Spleen (tissue), 7 donors: ENCODE results near the gene CTNNBL1.

ENCODE experiments used
- CTCF ChIP-seq, 11 experiments: fragments of 200-600 bp in 7 of 11; fragments of 450-650 bp in 4 of 11; sonication (generic) in 4 of 11; IDR thresholded peaks in 8 of 11; conservative IDR thresholded peaks in 3 of 11; 1 replicate in 7 of 11; 2 replicates in 4 of 11; pipeline versions ENCODE4 v1.4.0 to v1.8.0; 2016 to 2021; ENCODE audit warnings: antibody characterized with exemption in 11 of 11, inconsistent platforms in 4 of 11, mild to moderate bottlenecking in 1 of 11
- POLR2A ChIP-seq, 3 donors: fragments of 450-650 bp; IDR thresholded peaks; one replicate each; pipeline ENCODE4 v1.5.1; 2017; ENCODE audit warnings: antibody characterized with exemption in 3 of 3, mild to moderate bottlenecking in 1 of 3
- POLR2AphosphoS5 ChIP-seq, 3 donors: sonication (generic); formaldehyde crosslinking; IDR thresholded peaks; one replicate each; pipeline ENCODE4 v1.5.1; 2017; ENCODE audit warnings: antibody characterized with exemption in 3 of 3
- donor health status: DM: no; HTN: no; CAD: no; lungs with moderate emphysema.
- donor health status: DM: no; HTN: no; CAD: no.
- donor health status: DM: no; HTN: no; CAD: no.

- TF ChIP-seq CTCF (IDR thresholded peaks at IDR 0.05 in 8 of 11, conservative IDR thresholded peaks at IDR 0.05 in 3 of 11) = no peak
- no peak for TF ChIP-seq POLR2A (IDR thresholded peaks at IDR 0.05)
- no peak for TF ChIP-seq POLR2AphosphoS5 (IDR thresholded peaks at IDR 0.05)
These were observed 207.4 kb downstream of the CTNNBL1 start for GRCh38 chr20:37901240-37901639.
